ENCODE measurements around the gene ELFN2. TPM values are rescaled to one million over a fixed set of nuclear protein-coding genes. Genes with fewer than 3 reads are reported as not detected.

Gene ELFN2
- total RNA-seq, 1 experiment from 2014 or later = 30.8 TPM

- Histone ChIP-seq H3K4me3 (no peak overlapping the region), H3K4me2 (no peak overlapping the region), H3K27me3 (ENCODE audit: insufficient read depth, low read depth) (no peaks in the 10 kb centered on the region), H3K36me3 (ENCODE audit: low read depth) (no peaks in the 10 kb centered on the region), H3K9me2 (ENCODE audit: insufficient read depth) (no peaks in the 10 kb centered on the region), H3F3A (ENCODE audit: insufficient read depth, low read depth) (peaks cover 11% of the 10 kb centered on the region), H3K9me3 (ENCODE audit: insufficient read depth, low read depth) (no peaks in the 10 kb centered on the region), H3K4me1 (replicated peaks; ENCODE audit: insufficient read depth) (peaks cover 21% of the 10 kb centered on the region), H3K27ac (no peak overlapping the region), H4K20me1 (ENCODE audit: insufficient read depth) (no peaks in the 10 kb centered on the region), H3K79me2 (ENCODE audit: low read depth) (no peaks in the 10 kb centered on the region), H2AFZ (no peak overlapping the region)
- intact Hi-C loops (cut with micrococcal nuclease; ENCODE audit: unreplicated experiment) = loop anchor here (10.0 kb wide), 1 partner anchor 256 kb away; no protein-coding TSS in a partner anchor
- no peak for TF ChIP-seq EZH2 (IDR thresholded peaks at IDR 0.05; ENCODE audit: low read depth)
- TF ChIP-seq CTCF (conservative IDR thresholded peaks at IDR 0.05) = no peak
- CTCF ChIA-PET = interaction anchor here (0.6 kb wide), 1 partner anchor 251 kb away, joined by 11 read pairs; no protein-coding TSS in a partner anchor
- no peak for DNase-seq
- BruUV-seq (replicated peaks) = no TSS peak
- POLR2A ChIA-PET (ENCODE audit: unreplicated experiment) = no interaction called here
These were observed 23.9 kb upstream of the ELFN2 start for GRCh38 chr22:37451218-37451617.

GRCh38 chr22:37449331-37450001 is 22.2 kb upstream of the ELFN2 start:
- CTCF ChIA-PET = no interaction called here
- TF ChIP-seq EZH2 (IDR thresholded peaks at IDR 0.05; ENCODE audit: low read depth) (no peak), CTCF (conservative IDR thresholded peaks at IDR 0.05) (no peak)

GRCh38 chr22:37448516-37449127 is 21.3 kb upstream of the ELFN2 start:
- Histone ChIP-seq H3K79me2 (ENCODE audit: low read depth) (no peaks in the 10 kb centered on the region), H3K4me3 (no peak overlapping the region), H3K9me3 (ENCODE audit: insufficient read depth, low read depth) (no peaks in the 10 kb centered on the region), H3K4me2 (no peak overlapping the region), H3K9me2 (ENCODE audit: insufficient read depth) (no peaks in the 10 kb centered on the region), H2AFZ (no peak overlapping the region), H3K27ac (no peak overlapping the region), H3K4me1 (replicated peaks; ENCODE audit: insufficient read depth) (peaks cover 14% of the 10 kb centered on the region), H3F3A (ENCODE audit: insufficient read depth, low read depth) (peaks cover 16% of the 10 kb centered on the region), H3K36me3 (ENCODE audit: low read depth) (no peaks in the 10 kb centered on the region), H4K20me1 (ENCODE audit: insufficient read depth) (no peaks in the 10 kb centered on the region), H3K27me3 (ENCODE audit: insufficient read depth, low read depth) (no peaks in the 10 kb centered on the region)
- ChIA-PET POLR2A (ENCODE audit: unreplicated experiment) (no interaction called here), CTCF (interaction anchor here (0.5 kb wide), 1 partner anchor 123 kb away, joined by 6 read pairs; no protein-coding TSS in a partner anchor)
- TF ChIP-seq EZH2 (IDR thresholded peaks at IDR 0.05; ENCODE audit: low read depth) (no peak), CTCF (conservative IDR thresholded peaks at IDR 0.05) (no peak)
- intact Hi-C loops (cut with micrococcal nuclease; ENCODE audit: unreplicated experiment) = no loop called here
- no peak for DNase-seq
- no TSS peak for BruUV-seq (replicated peaks)

More at GRCh38 chr22:37449331-37450001, 22.2 kb upstream of the ELFN2 start:
- no TSS peak for BruUV-seq (replicated peaks)
- Histone ChIP-seq H3K79me2 (ENCODE audit: low read depth) (no peaks in the 10 kb centered on the region), H3K27ac (no peak overlapping the region), H3K4me3 (no peak overlapping the region), H3K9me2 (ENCODE audit: insufficient read depth) (no peaks in the 10 kb centered on the region), H3K4me1 (replicated peaks; ENCODE audit: insufficient read depth) (peaks cover 9% of the 10 kb centered on the region), H3K36me3 (ENCODE audit: low read depth) (no peaks in the 10 kb centered on the region), H3K27me3 (ENCODE audit: insufficient read depth, low read depth) (no peaks in the 10 kb centered on the region), H3K9me3 (ENCODE audit: insufficient read depth, low read depth) (no peaks in the 10 kb centered on the region), H3F3A (ENCODE audit: insufficient read depth, low read depth) (peaks cover 8% of the 10 kb centered on the region), H3K4me2 (no peak overlapping the region), H2AFZ (no peak overlapping the region), H4K20me1 (ENCODE audit: insufficient read depth) (no peaks in the 10 kb centered on the region)
- intact Hi-C loops (cut with micrococcal nuclease; ENCODE audit: unreplicated experiment) = loop anchor here (10.0 kb wide), 1 partner anchor 255 kb away; no protein-coding TSS in a partner anchor
- no peak for DNase-seq
- POLR2A ChIA-PET (ENCODE audit: unreplicated experiment) = no interaction called here
